SK-N-SH (cell line): ENCODE results near the gene NSG2. TPM values are rescaled to one million over a fixed set of nuclear protein-coding genes. Genes with fewer than 3 reads are reported as not detected.
A peak's percentile ranks its signal among the peaks of the same experiment; 100 is the strongest.

Experiments
- CTCF ChIA-PET: fragments of 300-600, 350-600 bp; formaldehyde crosslinking; extraction: SDS; loops from one replicate; lab custom pipeline; 2021; lab: Yijun Ruan, JAX
- POLR2A ChIA-PET: fragments of 350-600 bp; sonication (Branson Sonifier 250); formaldehyde crosslinking; extraction: SDS; loops from one replicate; lab custom pipeline; 2020; ENCODE audit warnings: antibody characterized with exemption, inconsistent platforms; lab: Yijun Ruan, JAX
- DNase-seq: peaks from one replicate; pipeline ENCODE4 v3.0.0; 2012
- H2AFZ ChIP-seq: fragments of 200-600 bp; sonication (generic); 2 replicates; pipeline ENCODE4 v1.8.1; 2016; ENCODE audit warnings: antibody characterized with exemption, mild to moderate bottlenecking, low read depth
- H3F3A ChIP-seq: fragments of 200-600 bp; sonication (generic); replicated peaks from 2 replicates; pipeline ENCODE3; 2016; ENCODE audit warnings: antibody characterized with exemption, mild to moderate bottlenecking; ENCODE audit not compliant: insufficient read depth
- H3K27ac ChIP-seq, 2 experiments: fragments of 200-500 bp in 1 of 2; fragments of 200-600 bp in 1 of 2; sonication (Bioruptor generic) in 1 of 2; sonication (generic), shearing (Covaris generic) in 1 of 2; 2 replicates each; pipeline versions ENCODE4 v1.5.1 to v1.6.1; 2014 to 2016; ENCODE audit warnings: low read depth in 2 of 2, inconsistent platforms in 1 of 2, low read length in 1 of 2, mild to moderate bottlenecking in 1 of 2, mixed read lengths in 1 of 2
- H3K27me3 ChIP-seq: fragments of 200-600 bp; sonication (generic), shearing (Covaris generic); 2 replicates; pipeline ENCODE4 v1.6.1; 2016; ENCODE audit warnings: mixed run types; ENCODE audit not compliant: insufficient read depth
- H3K36me3 ChIP-seq, 2 experiments: fragments of 200-500 bp in 1 of 2; fragments of 200-600 bp in 1 of 2; sonication (Bioruptor generic) in 1 of 2; sonication (generic) in 1 of 2; replicated peaks in 1 of 2; 2 replicates each; pipeline versions ENCODE3 to v1.5.1; 2014 to 2016; ENCODE audit warnings: low read length in 1 of 2, mild to moderate bottlenecking in 1 of 2; ENCODE audit not compliant: insufficient read depth in 2 of 2, control insufficient read depth in 1 of 2
- H3K4me1 ChIP-seq, 2 experiments: fragments of 200-500 bp in 1 of 2; fragments of 200-600 bp in 1 of 2; sonication (Bioruptor generic) in 1 of 2; sonication (generic), shearing (Covaris generic) in 1 of 2; 2 replicates each; pipeline versions ENCODE4 v1.5.1 to v1.6.1; 2014 to 2016; ENCODE audit warnings: low read depth in 1 of 2, low read length in 1 of 2, mixed run types in 1 of 2; ENCODE audit not compliant: insufficient read depth in 2 of 2, control insufficient read depth in 1 of 2
- H3K4me2 ChIP-seq: fragments of 200-600 bp; sonication (generic), shearing (Covaris generic); 2 replicates; pipeline ENCODE4 v1.6.1; 2017; ENCODE audit warnings: mixed run types
- H3K4me3 ChIP-seq, 2 experiments: fragments of 200-500 bp in 1 of 2; fragments of 200-600 bp in 1 of 2; sonication (Bioruptor generic) in 1 of 2; sonication (generic), shearing (Covaris generic) in 1 of 2; 2 replicates each; pipeline versions ENCODE4 v1.5.1 to v1.8.1; 2014 to 2016; ENCODE audit warnings: low read depth in 2 of 2, inconsistent platforms in 1 of 2, low read length in 1 of 2, mild to moderate bottlenecking in 1 of 2, mixed read lengths in 1 of 2, moderate library complexity in 1 of 2
- H3K79me2 ChIP-seq: fragments of 200-600 bp; sonication (generic); 2 replicates; pipeline ENCODE4 v1.8.1; 2017; ENCODE audit warnings: mild to moderate bottlenecking; ENCODE audit not compliant: insufficient read depth
- H3K9ac ChIP-seq: fragments of 200-600 bp; sonication (generic); 2 replicates; pipeline ENCODE4 v1.6.1; 2017; ENCODE audit warnings: mixed run types
- H3K9me2 ChIP-seq: fragments of 200-600 bp; sonication (generic); 2 replicates; pipeline ENCODE4 v1.6.1; 2017; ENCODE audit warnings: mixed run types
- H3K9me3 ChIP-seq: fragments of 200-600 bp; sonication (generic); 2 replicates; pipeline ENCODE4 v1.6.1; 2017; ENCODE audit warnings: mixed run types, mild to moderate bottlenecking, moderate library complexity
- H4K20me1 ChIP-seq: fragments of 200-600 bp; sonication (generic); 2 replicates; pipeline ENCODE4 v1.6.1; 2017; ENCODE audit warnings: mild to moderate bottlenecking, mixed run types; ENCODE audit not compliant: insufficient read depth
- CHD2 ChIP-seq: fragments of 150-350 bp; IDR thresholded peaks from 2 replicates; pipeline ENCODE4 v1.6.1; 2018; ENCODE audit warnings: low read length; ENCODE audit not compliant: partially characterized antibody
- EP300 ChIP-seq, 2 experiments: IDR thresholded peaks; 2 replicates each; pipeline versions ENCODE4 v1.4.0 to v1.6.1; 2012; ENCODE audit warnings: borderline replicate concordance in 1 of 2, low read depth in 1 of 2, low read length in 1 of 2
- FOSL2 ChIP-seq: IDR thresholded peaks from 2 replicates; pipeline ENCODE4 v1.4.0; 2012; ENCODE audit warnings: low read depth, mild to moderate bottlenecking, moderate library complexity, borderline replicate concordance
- FOXJ3 ChIP-seq: sonication (generic); formaldehyde crosslinking; IDR thresholded peaks from 2 replicates; pipeline ENCODE4 v1.5.1; 2020; ENCODE audit warnings: mild to moderate bottlenecking, missing genetic modification reagents
- FOXM1 ChIP-seq: IDR thresholded peaks from 2 replicates; pipeline ENCODE4 v1.4.0; 2012; ENCODE audit warnings: low read depth, mild to moderate bottlenecking
- GATA2 ChIP-seq: sonication (generic); formaldehyde crosslinking; IDR thresholded peaks from 2 replicates; pipeline ENCODE4 v1.5.0; 2020; ENCODE audit warnings: mild to moderate bottlenecking, missing genetic modification reagents
- JUND ChIP-seq: IDR thresholded peaks from 2 replicates; pipeline ENCODE4 v1.4.0; 2012
- MEF2A ChIP-seq: IDR thresholded peaks from 2 replicates; pipeline ENCODE4 v1.4.0; 2012; ENCODE audit warnings: low read depth, borderline replicate concordance
- MXI1 ChIP-seq: IDR thresholded peaks from 2 replicates; pipeline ENCODE4 v1.6.1; 2012; ENCODE audit warnings: mild to moderate bottlenecking, low read depth, low read length, improper control_type of control experiment
- NFIC ChIP-seq: IDR thresholded peaks from 2 replicates; pipeline ENCODE4 v1.4.0; 2012; ENCODE audit warnings: borderline replicate concordance
- NRF1 ChIP-seq: IDR thresholded peaks from 2 replicates; pipeline ENCODE4 v1.6.1; 2012; ENCODE audit warnings: low read depth, mild to moderate bottlenecking, low read length
- POLR2AphosphoS5 ChIP-seq: IDR thresholded peaks from 2 replicates; pipeline ENCODE4 v1.6.1; 2012; ENCODE audit warnings: low read depth, low read length
- RAD21 ChIP-seq: IDR thresholded peaks from 2 replicates; pipeline ENCODE4 v1.6.1; 2012; ENCODE audit warnings: mild to moderate bottlenecking, low read length
- RCOR1 ChIP-seq: fragments of 150-350 bp; IDR thresholded peaks from 2 replicates; pipeline ENCODE4 v1.6.1; 2017; ENCODE audit warnings: antibody characterized with exemption, low read length
- SMC3 ChIP-seq: IDR thresholded peaks from 2 replicates; pipeline ENCODE4 v1.6.1; 2012; ENCODE audit warnings: low read depth, low read length, improper control_type of control experiment
- TCF12 ChIP-seq: IDR thresholded peaks from 2 replicates; pipeline ENCODE4 v1.4.0; 2012
- TEAD4 ChIP-seq: IDR thresholded peaks from 2 replicates; pipeline ENCODE4 v1.4.0; 2012; ENCODE audit warnings: mild to moderate bottlenecking, borderline replicate concordance; ENCODE audit not compliant: insufficient read depth
- YY1 ChIP-seq: IDR thresholded peaks from 2 replicates; pipeline ENCODE4 v1.4.0; 2012; ENCODE audit warnings: low read depth, mild to moderate bottlenecking
- WGBS: methylation state at CpG from one replicate; pipeline ENCODE4 v1.1.6; 2017; ENCODE audit warnings: low lambda C conversion rate; 5-methylcytosine and 5-hydroxymethylcytosine counted together
- polyA plus RNA-seq, 3 experiments: library from polyadenylated mRNA; depleted of rRNA; stranded (reverse); fragments of >200 nt; gene quantifications; 2 replicates each; pipeline ENCODE4 v1.2.3, GENCODE V29; 2012
- TF ChIP-seq, protein P1 (sequence below): fragments of 150-350 bp; IDR thresholded peaks from 2 replicates; pipeline ENCODE4 v1.6.1; 2017; ENCODE audit warnings: antibody characterized with exemption, low read length, low read depth, borderline replicate concordance
- TF ChIP-seq, protein P2 (sequence below): fragments of 150-350 bp; IDR thresholded peaks from 2 replicates; pipeline ENCODE4 v1.6.1; 2016; ENCODE audit warnings: mild to moderate bottlenecking, low read depth, low read length
- TF ChIP-seq, protein P3 (sequence below): IDR thresholded peaks from 2 replicates; pipeline ENCODE4; 2012
- TF ChIP-seq, protein P4 (sequence below): IDR thresholded peaks from 2 replicates; pipeline ENCODE4 v1.4.0; 2012; ENCODE audit warnings: low read depth, borderline replicate concordance
- TF ChIP-seq, protein P5 (sequence below): IDR thresholded peaks from 2 replicates; pipeline ENCODE4 v1.4.0; 2012; ENCODE audit warnings: low read depth, borderline replicate concordance

Gene NSG2
- polyA plus RNA-seq, 1 of the 3 experiments (the other 2 are of a cell fraction), result 4.3 TPM

DNA sequence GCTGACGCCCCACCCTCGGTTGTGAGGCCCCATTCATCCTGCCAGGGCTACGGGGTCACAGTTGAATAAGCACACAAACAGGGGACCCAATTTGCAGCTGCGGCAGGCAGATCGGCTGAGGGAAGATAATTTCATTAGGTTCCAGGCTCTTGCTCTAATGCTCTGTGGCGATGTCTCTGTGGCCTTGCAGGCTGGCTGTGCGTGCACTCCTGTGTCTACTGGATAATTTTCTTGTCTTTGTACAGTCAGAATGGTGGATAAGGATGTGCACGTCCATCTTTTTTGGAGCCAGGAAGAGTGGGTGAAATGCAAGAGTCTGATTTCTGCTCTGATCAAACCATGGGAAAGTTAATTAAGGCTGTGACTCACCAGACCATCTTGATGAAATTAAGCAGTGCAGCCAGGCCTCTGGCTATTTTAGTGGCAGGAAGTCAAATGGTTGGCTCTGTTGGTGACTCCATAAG, 39.2 kb downstream of the NSG2 start:
- Histone ChIP-seq H2AFZ (peak overlapping the region; percentile 48), H3K36me3 (no peaks in the 10 kb centered on the region), H3K27ac (peak overlapping the region; percentile 65 to 100), H3K27me3 (no peaks in the 10 kb centered on the region), H3K9me3 (no peaks in the 10 kb centered on the region), H3K4me2 (peak overlapping the region; percentile 58; the same call in 1 of the 2 replicates), H3K79me2 (no peaks in the 10 kb centered on the region), H4K20me1 (no peaks in the 10 kb centered on the region)
- 3% methylated on average over 5 of the region's 8 CpGs for whole genome bisulfite sequencing
- TF ChIP-seq FOXM1 (no peak), JUND (no peak), GATA2 (CRISPR knock-in tag) (peak; percentile 87), TEAD4 (0 out of 2 replicates have a peak, but pooled peaks have one; percentile 26), EP300 (IDR thresholded peaks at IDR 0.05; ENCODE audit: borderline replicate concordance in 1 of 2, low read depth in 1 of 2, low read length in 1 of 2) (peak; percentile 42 to 95; a peak in 3 of 4 replicates), NRF1 (no peak), MXI1 (0 out of 2 replicates have a peak, but pooled peaks have one; percentile 15), RCOR1 (peak; percentile 80; the same call in 1 of the 2 replicates), POLR2AphosphoS5 (peak; percentile 29; the same call in 1 of the 2 replicates), FOSL2 (no peak), FOXJ3 (peak; percentile 69), CHD2 (peak; percentile 79), NFIC (no peak), TCF12 (peak; percentile 51), RAD21 (no peak), SMC3 (0 out of 2 replicates have a peak, but pooled peaks have one; percentile 1), YY1 (no peak)
- TF ChIP-seq, protein P1, sequence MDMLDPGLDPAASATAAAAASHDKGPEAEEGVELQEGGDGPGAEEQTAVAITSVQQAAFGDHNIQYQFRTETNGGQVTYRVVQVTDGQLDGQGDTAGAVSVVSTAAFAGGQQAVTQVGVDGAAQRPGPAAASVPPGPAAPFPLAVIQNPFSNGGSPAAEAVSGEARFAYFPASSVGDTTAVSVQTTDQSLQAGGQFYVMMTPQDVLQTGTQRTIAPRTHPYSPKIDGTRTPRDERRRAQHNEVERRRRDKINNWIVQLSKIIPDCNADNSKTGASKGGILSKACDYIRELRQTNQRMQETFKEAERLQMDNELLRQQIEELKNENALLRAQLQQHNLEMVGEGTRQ, result no peak
- TF ChIP-seq, all 33 proteins: peak for 10
- H3K9ac ChIP-seq, result no peak overlapping the region
- no peaks in the 10 kb centered on the region for H3K9me2 ChIP-seq
- H3K4me3 ChIP-seq, result no peak overlapping the region; a peak in 1 of 4 replicates
- CTCF ChIA-PET, result interaction anchor here (1.0 to 5.8 kb wide), 6 partner anchors 10 to 233 kb away, joined by 4 to 41 read pairs (median 7); partner anchors contain the start of gene NSG2
- POLR2A ChIA-PET, result interaction anchor here (0.8 to 1.5 kb wide), 5 partner anchors 10 to 227 kb away, joined by 3 to 8 read pairs (median 5); partner anchors contain the start of gene NSG2
- H3F3A ChIP-seq, result peaks cover 18% of the 10 kb centered on the region
- H3K4me1 ChIP-seq, result peaks cover 25 to 63% of the 10 kb centered on the region in 2 experiments
- peak; percentile 73 for DNase-seq

DNA sequence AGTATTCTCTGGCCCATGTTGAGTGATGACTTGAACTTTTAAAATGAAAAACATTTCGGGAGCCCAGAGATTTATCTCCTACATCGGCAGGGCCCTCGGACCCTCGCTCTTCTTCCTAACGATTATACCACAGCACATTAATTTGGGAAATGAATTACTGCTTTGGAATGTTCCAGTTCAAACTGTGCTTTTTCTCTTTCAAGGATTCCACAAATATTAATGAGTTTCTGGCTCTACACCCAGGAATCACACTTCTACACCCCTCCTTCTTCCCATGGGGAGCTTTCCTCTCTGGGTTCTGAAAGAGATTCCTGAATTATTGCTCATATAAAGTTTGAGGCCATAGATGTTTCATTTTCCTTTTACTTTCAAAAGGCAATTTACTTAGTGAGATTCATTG, 41.2 kb downstream of the NSG2 start:
- Histone ChIP-seq H3K4me3 (no peak overlapping the region), H3K9me2 (no peaks in the 10 kb centered on the region), H3K4me1 (peaks cover 25 to 80% of the 10 kb centered on the region in 2 experiments), H3K9ac (no peak overlapping the region), H3K27ac (peak overlapping the region; percentile 65 to 100), H3K36me3 (no peaks in the 10 kb centered on the region), H3K9me3 (no peaks in the 10 kb centered on the region), H2AFZ (no peak overlapping the region), H3F3A (peaks cover 18% of the 10 kb centered on the region), H3K4me2 (peak overlapping the region; percentile 55), H4K20me1 (no peaks in the 10 kb centered on the region), H3K79me2 (no peaks in the 10 kb centered on the region), H3K27me3 (no peaks in the 10 kb centered on the region)
- ChIA-PET CTCF (interaction anchor here (2.5 to 5.8 kb wide), 3 partner anchors 41 to 231 kb away, joined by 8 to 41 read pairs (median 14); partner anchors contain the start of gene NSG2), POLR2A (no interaction called here)
- no peak for DNase-seq
- 39% methylated on average over 5 of the region's 5 CpGs for WGBS
- TF ChIP-seq, protein P2, sequence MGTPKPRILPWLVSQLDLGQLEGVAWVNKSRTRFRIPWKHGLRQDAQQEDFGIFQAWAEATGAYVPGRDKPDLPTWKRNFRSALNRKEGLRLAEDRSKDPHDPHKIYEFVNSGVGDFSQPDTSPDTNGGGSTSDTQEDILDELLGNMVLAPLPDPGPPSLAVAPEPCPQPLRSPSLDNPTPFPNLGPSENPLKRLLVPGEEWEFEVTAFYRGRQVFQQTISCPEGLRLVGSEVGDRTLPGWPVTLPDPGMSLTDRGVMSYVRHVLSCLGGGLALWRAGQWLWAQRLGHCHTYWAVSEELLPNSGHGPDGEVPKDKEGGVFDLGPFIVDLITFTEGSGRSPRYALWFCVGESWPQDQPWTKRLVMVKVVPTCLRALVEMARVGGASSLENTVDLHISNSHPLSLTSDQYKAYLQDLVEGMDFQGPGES, result no peak
- no peak for TF ChIP-seq POLR2AphosphoS5
- no peak for TF ChIP-seq RAD21
- TF ChIP-seq, protein P3, sequence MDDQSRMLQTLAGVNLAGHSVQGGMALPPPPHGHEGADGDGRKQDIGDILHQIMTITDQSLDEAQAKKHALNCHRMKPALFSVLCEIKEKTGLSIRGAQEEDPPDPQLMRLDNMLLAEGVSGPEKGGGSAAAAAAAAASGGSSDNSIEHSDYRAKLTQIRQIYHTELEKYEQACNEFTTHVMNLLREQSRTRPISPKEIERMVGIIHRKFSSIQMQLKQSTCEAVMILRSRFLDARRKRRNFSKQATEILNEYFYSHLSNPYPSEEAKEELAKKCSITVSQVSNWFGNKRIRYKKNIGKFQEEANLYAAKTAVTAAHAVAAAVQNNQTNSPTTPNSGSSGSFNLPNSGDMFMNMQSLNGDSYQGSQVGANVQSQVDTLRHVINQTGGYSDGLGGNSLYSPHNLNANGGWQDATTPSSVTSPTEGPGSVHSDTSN, result no peak
- no peak for TF ChIP-seq JUND
- TF ChIP-seq, protein P4, sequence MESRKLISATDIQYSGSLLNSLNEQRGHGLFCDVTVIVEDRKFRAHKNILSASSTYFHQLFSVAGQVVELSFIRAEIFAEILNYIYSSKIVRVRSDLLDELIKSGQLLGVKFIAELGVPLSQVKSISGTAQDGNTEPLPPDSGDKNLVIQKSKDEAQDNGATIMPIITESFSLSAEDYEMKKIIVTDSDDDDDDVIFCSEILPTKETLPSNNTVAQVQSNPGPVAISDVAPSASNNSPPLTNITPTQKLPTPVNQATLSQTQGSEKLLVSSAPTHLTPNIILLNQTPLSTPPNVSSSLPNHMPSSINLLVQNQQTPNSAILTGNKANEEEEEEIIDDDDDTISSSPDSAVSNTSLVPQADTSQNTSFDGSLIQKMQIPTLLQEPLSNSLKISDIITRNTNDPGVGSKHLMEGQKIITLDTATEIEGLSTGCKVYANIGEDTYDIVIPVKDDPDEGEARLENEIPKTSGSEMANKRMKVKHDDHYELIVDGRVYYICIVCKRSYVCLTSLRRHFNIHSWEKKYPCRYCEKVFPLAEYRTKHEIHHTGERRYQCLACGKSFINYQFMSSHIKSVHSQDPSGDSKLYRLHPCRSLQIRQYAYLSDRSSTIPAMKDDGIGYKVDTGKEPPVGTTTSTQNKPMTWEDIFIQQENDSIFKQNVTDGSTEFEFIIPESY, result no peak
- TF ChIP-seq MEF2A, result no peak
- TF ChIP-seq, protein P5, sequence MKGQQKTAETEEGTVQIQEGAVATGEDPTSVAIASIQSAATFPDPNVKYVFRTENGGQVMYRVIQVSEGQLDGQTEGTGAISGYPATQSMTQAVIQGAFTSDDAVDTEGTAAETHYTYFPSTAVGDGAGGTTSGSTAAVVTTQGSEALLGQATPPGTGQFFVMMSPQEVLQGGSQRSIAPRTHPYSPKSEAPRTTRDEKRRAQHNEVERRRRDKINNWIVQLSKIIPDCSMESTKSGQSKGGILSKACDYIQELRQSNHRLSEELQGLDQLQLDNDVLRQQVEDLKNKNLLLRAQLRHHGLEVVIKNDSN, result no peak
